AG04449 (cell line): ENCODE data around the gene THSD4.

ENCODE experiments used
- CTCF ChIA-PET: fragments of 350-600 bp; formaldehyde crosslinking; extraction: SDS; loops from one replicate; lab custom pipeline; 2021; ENCODE audit warnings: antibody characterized with exemption; lab: Yijun Ruan, JAX
- POLR2A ChIA-PET: fragments of 400-600, 350-600 bp; formaldehyde crosslinking; extraction: SDS; loops from one replicate; lab custom pipeline; 2020; ENCODE audit warnings: antibody characterized with exemption, inconsistent platforms; lab: Yijun Ruan, JAX
- DNase-seq: peaks from one replicate; pipeline ENCODE4 v3.0.0-alpha.2; 2010; ENCODE audit warnings: low read depth, low spot score
- H3K4me3 ChIP-seq: 2 replicates; pipeline ENCODE4 v1.5.1; 2011; ENCODE audit warnings: low read depth, mild to moderate bottlenecking, control low read depth, low read length
- TF ChIP-seq, protein P1 (sequence below): IDR thresholded peaks from one replicate; pipeline ENCODE4 v1.5.1; 2011; ENCODE audit warnings: mild to moderate bottlenecking, moderate library complexity, low read length, control low read depth, inconsistent platforms; ENCODE audit not compliant: insufficient read depth; ENCODE audit errors: missing control alignments

THSD4 gene

DNA sequence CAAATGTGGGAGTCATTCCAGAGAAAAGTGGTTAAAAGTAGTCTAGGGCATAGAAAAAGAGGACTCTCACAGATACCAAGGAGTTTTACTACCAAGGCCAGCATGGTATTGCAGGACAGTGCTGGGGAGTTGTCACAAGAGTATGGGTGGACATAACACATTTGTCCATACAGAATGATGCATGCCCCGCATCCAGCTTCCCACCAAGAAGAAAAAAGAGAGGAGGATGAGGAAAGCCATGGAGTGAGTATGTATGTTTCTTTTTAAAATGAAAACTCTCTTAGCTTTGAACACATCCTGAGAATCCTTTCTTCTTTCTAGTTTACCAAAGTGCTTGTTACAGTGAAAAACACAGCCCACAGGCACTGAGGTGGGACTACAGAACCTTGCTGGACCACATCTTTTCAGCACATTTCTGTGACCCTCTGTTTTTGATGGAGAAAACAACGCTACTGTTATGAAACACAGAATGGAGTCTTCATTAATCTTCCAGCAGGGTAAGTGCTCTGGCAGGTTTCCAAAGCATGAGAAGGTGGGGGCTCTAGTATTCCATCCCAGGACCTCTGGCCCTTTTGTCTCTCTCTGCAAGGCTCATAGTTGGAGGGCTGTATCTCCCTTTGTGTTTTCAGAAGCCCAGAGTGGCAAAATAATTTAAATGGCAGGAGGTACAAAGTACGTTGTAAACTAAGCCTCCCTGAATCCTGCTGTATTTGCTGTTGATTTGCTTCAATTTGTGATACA, 707.8 kb downstream of the THSD4 start:
- CTCF ChIA-PET: no interaction called here
- TF ChIP-seq, protein P1, sequence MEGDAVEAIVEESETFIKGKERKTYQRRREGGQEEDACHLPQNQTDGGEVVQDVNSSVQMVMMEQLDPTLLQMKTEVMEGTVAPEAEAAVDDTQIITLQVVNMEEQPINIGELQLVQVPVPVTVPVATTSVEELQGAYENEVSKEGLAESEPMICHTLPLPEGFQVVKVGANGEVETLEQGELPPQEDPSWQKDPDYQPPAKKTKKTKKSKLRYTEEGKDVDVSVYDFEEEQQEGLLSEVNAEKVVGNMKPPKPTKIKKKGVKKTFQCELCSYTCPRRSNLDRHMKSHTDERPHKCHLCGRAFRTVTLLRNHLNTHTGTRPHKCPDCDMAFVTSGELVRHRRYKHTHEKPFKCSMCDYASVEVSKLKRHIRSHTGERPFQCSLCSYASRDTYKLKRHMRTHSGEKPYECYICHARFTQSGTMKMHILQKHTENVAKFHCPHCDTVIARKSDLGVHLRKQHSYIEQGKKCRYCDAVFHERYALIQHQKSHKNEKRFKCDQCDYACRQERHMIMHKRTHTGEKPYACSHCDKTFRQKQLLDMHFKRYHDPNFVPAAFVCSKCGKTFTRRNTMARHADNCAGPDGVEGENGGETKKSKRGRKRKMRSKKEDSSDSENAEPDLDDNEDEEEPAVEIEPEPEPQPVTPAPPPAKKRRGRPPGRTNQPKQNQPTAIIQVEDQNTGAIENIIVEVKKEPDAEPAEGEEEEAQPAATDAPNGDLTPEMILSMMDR: no peak
- DNase-seq: no peak
- H3K4me3 ChIP-seq: no peak overlapping the region
- POLR2A ChIA-PET: no interaction called here

DNA sequence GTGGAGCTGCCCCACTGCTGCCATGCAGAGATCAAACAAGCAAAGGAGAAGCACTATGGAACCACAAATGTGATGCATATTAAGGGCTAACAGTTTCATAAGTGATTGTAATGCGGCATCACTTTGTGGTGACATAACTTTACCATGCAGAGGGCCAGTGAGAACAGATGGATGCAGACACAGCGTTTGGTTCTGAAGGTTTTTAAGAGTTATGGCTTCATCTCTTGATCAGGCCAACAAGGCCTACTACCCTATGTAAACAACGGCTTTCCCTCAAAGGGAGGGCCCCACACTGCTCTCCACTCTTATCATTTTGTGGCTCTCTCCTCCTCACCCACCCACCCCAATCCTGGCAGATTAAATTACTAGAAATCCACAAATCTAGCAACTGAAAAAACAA, 708.5 kb downstream of the THSD4 start:
- CTCF ChIA-PET: no interaction called here
- TF ChIP-seq, protein P1: no peak
- no peak overlapping the region for H3K4me3 ChIP-seq
- POLR2A ChIA-PET: no interaction called here
- DNase-seq: no peak

DNA sequence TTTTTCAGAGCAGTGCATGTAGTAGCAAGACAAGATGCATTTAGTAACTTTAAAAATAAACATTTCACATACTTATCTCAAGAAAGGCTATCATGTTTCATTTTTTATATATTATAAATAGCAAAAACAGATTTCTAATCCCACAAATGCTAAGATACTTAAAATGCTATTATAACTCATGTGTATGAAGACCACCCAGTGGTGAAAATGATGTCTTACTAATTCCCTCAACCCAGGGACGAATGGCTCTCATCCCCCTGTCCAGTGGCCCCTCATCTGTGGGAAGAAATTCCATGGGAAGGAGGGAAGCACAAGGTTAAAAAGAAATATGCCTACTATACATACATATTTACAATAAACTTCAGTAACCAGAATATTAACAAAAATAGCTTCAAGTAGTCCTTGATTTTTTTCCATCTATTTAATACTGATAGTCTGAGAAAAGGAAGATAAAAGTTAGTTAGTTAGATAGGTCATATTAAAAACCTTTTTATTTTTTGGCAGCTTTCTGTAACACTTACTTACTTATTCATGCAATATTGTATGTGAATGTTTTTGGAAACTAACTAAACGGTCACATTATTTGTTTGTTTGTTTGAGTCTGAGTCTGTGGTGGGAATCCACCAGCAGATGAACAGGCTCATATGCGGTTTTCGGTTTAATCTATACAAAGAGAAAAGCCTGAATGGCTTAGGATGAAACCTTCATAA, 709.9 kb downstream of the THSD4 start:
- CTCF ChIA-PET: no interaction called here
- TF ChIP-seq, protein P1: no peak
- POLR2A ChIA-PET: no interaction called here
- DNase-seq: no peak
- no peak overlapping the region for H3K4me3 ChIP-seq

DNA sequence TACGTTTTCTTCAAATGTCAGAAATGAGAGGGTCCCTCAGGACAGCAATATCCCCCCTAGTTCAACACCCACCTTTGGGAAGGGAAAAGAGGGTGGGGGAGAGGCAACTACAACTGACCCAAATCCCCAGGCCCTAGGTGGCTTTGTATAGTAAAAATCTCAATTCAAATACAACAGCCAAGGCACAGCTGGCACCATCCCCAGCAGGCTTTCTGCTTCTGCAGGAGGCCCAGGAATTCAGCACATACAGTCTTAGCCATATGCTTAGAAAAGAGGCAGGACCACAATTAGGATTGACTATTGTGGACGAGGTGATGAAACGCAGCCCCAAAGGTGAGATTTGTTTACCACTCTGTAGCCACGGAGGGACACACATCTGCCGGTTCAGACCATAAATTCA, 710.9 kb downstream of the THSD4 start:
- no peak overlapping the region for H3K4me3 ChIP-seq
- CTCF ChIA-PET: interaction anchor here (1.9 kb wide), 1 partner anchor 25 kb away, joined by 7 read pairs; no protein-coding TSS in a partner anchor
- TF ChIP-seq, protein P1: no peak
- POLR2A ChIA-PET: no interaction called here
- no peak for DNase-seq

DNA sequence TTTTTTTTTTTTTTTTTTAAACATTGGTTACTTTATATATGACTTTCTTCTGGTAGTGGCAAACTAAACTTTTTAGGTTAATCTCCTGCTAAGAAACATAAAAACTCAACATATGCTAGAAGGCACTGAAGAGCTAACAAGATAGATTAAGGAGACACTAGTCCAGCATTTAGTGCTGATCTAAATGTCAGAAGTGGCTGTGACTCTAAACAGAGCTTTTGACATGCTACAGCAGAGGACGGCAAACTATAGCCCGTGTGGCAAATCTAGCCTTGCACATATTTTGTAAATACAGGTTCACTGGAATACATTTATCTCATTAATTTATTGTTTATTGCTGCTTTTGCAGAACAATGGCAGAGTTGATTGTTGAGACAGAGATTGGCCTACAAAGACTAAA, 715.7 kb downstream of the THSD4 start:
- CTCF ChIA-PET: interaction anchor here (1.0 kb wide), 1 partner anchor 325 kb away, joined by 3 read pairs; no protein-coding TSS in a partner anchor

More for the DNA sequence above, 715.7 kb downstream of the THSD4 start:
- DNase-seq: no peak
- H3K4me3 ChIP-seq: no peak overlapping the region
- POLR2A ChIA-PET: no interaction called here
- TF ChIP-seq, protein P1: no peak
